Measurements from ENCODE around the gene EXOSC7. TPM values are rescaled to one million over a fixed set of nuclear protein-coding genes. Genes with fewer than 3 reads are reported as not detected.

Gene EXOSC7
- total and polyA plus RNA-seq, 4 donors: 15.5 to 27.2 (median 21.7) TPM

GRCh38 chr3:45008117-45008516, 32.1 kb downstream of the EXOSC7 start:
- no peak for TF ChIP-seq RXRA (IDR thresholded peaks at IDR 0.05)
- TF ChIP-seq JUND (IDR thresholded peaks at IDR 0.05): no peak
- no peak for TF ChIP-seq FOXA1 (IDR thresholded peaks at IDR 0.05)
- no peak for TF ChIP-seq RAD21 (IDR thresholded peaks at IDR 0.05)
- TF ChIP-seq, protein P1, sequence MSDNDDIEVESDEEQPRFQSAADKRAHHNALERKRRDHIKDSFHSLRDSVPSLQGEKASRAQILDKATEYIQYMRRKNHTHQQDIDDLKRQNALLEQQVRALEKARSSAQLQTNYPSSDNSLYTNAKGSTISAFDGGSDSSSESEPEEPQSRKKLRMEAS (IDR thresholded peaks at IDR 0.05): no peak
- TF ChIP-seq HNF4G (IDR thresholded peaks at IDR 0.05): no peak
- TF ChIP-seq EGR1 (IDR thresholded peaks at IDR 0.05; ENCODE audit: low read depth in 2 of 2): no peak
- TF ChIP-seq GABPA (IDR thresholded peaks at IDR 0.05 in 1 of 2, conservative IDR thresholded peaks at IDR 0.05 in 1 of 2): no peak
- TF ChIP-seq HNF4A (conservative IDR thresholded peaks at IDR 0.05): no peak
- TF ChIP-seq ZBTB33 (IDR thresholded peaks at IDR 0.05): no peak
- no peak for DNase-seq (ENCODE audit: low spot score)
- H3K27me3 ChIP-seq (ENCODE audit: control insufficient read depth in 4 of 4, insufficient read depth in 4 of 4, low read length in 3 of 4): no peaks in the 10 kb centered on the region
- H3K36me3 ChIP-seq (ENCODE audit: control insufficient read depth in 4 of 4, insufficient read depth in 3 of 4, low read depth in 1 of 4, low read length in 3 of 4): peaks cover 8 to 45% (median 20%) of the 10 kb centered on the region in 4 donors
- no peaks in the 10 kb centered on the region for H3K9me3 ChIP-seq (ENCODE audit: control insufficient read depth in 4 of 4, low read length in 3 of 4)
- no peak overlapping the region for H3K9ac ChIP-seq (ENCODE audit: low read depth in 1 of 2, low read length in 2 of 2)
- H3K4me1 ChIP-seq (ENCODE audit: control insufficient read depth in 4 of 4, insufficient read depth in 4 of 4, low read length in 3 of 4): peaks cover 0 to 5% (median 1%) of the 10 kb centered on the region in 4 donors
- no peak overlapping the region for H3K4me3 ChIP-seq (ENCODE audit: low read depth in 1 of 3, low read length in 3 of 3)
- 100% methylated on average over 1 of the region's 1 CpG for WGBS
- H3K27ac ChIP-seq (ENCODE audit: low read depth in 1 of 2, low read length in 2 of 2): no peak overlapping the region

DNA sequence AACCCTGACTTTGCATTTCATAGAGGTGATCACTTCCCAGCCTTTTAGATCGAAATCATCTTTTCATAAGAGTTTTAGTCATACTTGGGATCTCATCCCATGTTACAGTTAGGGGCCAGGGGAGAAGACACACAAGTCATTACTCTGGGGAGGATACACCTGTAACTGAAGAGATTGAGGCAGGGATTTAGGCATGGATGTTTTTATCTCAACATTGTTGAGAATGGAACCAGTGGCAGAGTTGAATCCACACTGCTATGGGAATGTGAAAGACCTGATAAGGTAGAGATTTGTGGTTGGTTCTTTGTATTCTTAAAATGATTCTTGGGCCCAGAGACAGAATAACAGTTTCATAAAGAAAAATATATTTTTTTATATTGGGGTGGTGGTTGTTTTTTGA, 33.8 kb downstream of the EXOSC7 start:
- H3K36me3 ChIP-seq (ENCODE audit: control insufficient read depth in 4 of 4, insufficient read depth in 3 of 4, low read depth in 1 of 4, low read length in 3 of 4): peaks cover 5 to 40% (median 17%) of the 10 kb centered on the region in 4 donors
- WGBS: 97% methylated on average over 1 of the region's 1 CpG
- peaks cover 0 to 5% (median 3%) of the 10 kb centered on the region in 4 donors for H3K4me1 ChIP-seq (ENCODE audit: control insufficient read depth in 4 of 4, insufficient read depth in 4 of 4, low read length in 3 of 4)
- no peaks in the 10 kb centered on the region for H3K9me3 ChIP-seq (ENCODE audit: control insufficient read depth in 4 of 4, low read length in 3 of 4)
- H3K9ac ChIP-seq (ENCODE audit: low read depth in 1 of 2, low read length in 2 of 2): no peak overlapping the region
- H3K4me3 ChIP-seq (ENCODE audit: low read depth in 1 of 3, low read length in 3 of 3): no peak overlapping the region
- no peak overlapping the region for H3K27ac ChIP-seq (ENCODE audit: low read depth in 1 of 2, low read length in 2 of 2)
- H3K27me3 ChIP-seq (ENCODE audit: control insufficient read depth in 4 of 4, insufficient read depth in 4 of 4, low read length in 3 of 4): no peaks in the 10 kb centered on the region
- no peak for DNase-seq (ENCODE audit: low spot score)
- no peak for TF ChIP-seq HNF4A (conservative IDR thresholded peaks at IDR 0.05)
- TF ChIP-seq YY1 (IDR thresholded peaks at IDR 0.05): no peak
- no peak for TF ChIP-seq SP1 (IDR thresholded peaks at IDR 0.05)
- no peak for TF ChIP-seq FOXA1 (IDR thresholded peaks at IDR 0.05)
- TF ChIP-seq, protein P2, sequence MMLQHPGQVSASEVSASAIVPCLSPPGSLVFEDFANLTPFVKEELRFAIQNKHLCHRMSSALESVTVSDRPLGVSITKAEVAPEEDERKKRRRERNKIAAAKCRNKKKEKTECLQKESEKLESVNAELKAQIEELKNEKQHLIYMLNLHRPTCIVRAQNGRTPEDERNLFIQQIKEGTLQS (IDR thresholded peaks at IDR 0.05): no peak

DNA sequence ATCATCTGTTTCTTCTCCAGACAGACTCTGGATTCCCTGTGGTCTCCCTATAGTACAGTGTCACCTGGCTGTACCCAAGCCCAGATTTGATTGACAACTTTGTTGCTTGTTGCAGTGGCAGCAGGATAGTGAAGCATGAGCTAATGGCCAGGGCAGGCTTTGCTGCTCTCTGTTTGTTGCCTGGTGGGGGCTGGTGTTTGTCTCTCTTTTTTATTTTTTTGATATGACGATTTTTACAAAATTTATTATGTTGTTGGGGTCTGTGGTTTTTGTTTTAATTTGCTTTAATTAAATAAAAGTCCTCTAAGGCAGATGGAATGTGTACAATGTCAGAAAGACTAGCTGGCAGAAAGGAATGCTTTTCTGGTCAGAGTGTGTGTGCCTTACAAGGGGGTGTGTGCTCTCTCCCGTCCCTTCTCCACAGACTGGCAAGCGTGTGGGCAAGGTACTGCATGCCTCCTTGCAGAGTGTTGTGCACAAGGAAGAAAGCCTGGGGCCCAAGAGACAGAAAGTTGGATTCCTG, 34.8 kb downstream of the EXOSC7 start:
- Histone ChIP-seq H3K9ac (ENCODE audit: low read depth in 1 of 2, low read length in 2 of 2) (no peak overlapping the region), H3K36me3 (ENCODE audit: control insufficient read depth in 4 of 4, insufficient read depth in 3 of 4, low read depth in 1 of 4, low read length in 3 of 4) (peaks cover 5 to 36% (median 17%) of the 10 kb centered on the region in 4 donors), H3K4me1 (ENCODE audit: control insufficient read depth in 4 of 4, insufficient read depth in 4 of 4, low read length in 3 of 4) (peaks cover 0 to 5% (median 3%) of the 10 kb centered on the region in 4 donors), H3K27me3 (ENCODE audit: control insufficient read depth in 4 of 4, insufficient read depth in 4 of 4, low read length in 3 of 4) (no peaks in the 10 kb centered on the region), H3K9me3 (ENCODE audit: control insufficient read depth in 4 of 4, low read length in 3 of 4) (no peaks in the 10 kb centered on the region), H3K4me3 (ENCODE audit: low read depth in 1 of 3, low read length in 3 of 3) (no peak overlapping the region), H3K27ac (ENCODE audit: low read depth in 1 of 2, low read length in 2 of 2) (no peak overlapping the region)
- DNase-seq (ENCODE audit: low spot score): no peak
- TF ChIP-seq, protein P1 (IDR thresholded peaks at IDR 0.05): no peak
- no peak for TF ChIP-seq CTCF (IDR thresholded peaks at IDR 0.05; ENCODE audit: low read depth, low read length, missing input control)
- TF ChIP-seq SP1 (IDR thresholded peaks at IDR 0.05): no peak
- TF ChIP-seq YY1 (IDR thresholded peaks at IDR 0.05): no peak
- TF ChIP-seq EGR1 (IDR thresholded peaks at IDR 0.05; ENCODE audit: low read depth in 2 of 2): no peak
- no peak for TF ChIP-seq FOXA2 (IDR thresholded peaks at IDR 0.05)
- TF ChIP-seq NR2F2 (IDR thresholded peaks at IDR 0.05): no peak
- TF ChIP-seq, protein P3, sequence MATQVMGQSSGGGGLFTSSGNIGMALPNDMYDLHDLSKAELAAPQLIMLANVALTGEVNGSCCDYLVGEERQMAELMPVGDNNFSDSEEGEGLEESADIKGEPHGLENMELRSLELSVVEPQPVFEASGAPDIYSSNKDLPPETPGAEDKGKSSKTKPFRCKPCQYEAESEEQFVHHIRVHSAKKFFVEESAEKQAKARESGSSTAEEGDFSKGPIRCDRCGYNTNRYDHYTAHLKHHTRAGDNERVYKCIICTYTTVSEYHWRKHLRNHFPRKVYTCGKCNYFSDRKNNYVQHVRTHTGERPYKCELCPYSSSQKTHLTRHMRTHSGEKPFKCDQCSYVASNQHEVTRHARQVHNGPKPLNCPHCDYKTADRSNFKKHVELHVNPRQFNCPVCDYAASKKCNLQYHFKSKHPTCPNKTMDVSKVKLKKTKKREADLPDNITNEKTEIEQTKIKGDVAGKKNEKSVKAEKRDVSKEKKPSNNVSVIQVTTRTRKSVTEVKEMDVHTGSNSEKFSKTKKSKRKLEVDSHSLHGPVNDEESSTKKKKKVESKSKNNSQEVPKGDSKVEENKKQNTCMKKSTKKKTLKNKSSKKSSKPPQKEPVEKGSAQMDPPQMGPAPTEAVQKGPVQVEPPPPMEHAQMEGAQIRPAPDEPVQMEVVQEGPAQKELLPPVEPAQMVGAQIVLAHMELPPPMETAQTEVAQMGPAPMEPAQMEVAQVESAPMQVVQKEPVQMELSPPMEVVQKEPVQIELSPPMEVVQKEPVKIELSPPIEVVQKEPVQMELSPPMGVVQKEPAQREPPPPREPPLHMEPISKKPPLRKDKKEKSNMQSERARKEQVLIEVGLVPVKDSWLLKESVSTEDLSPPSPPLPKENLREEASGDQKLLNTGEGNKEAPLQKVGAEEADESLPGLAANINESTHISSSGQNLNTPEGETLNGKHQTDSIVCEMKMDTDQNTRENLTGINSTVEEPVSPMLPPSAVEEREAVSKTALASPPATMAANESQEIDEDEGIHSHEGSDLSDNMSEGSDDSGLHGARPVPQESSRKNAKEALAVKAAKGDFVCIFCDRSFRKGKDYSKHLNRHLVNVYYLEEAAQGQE (IDR thresholded peaks at IDR 0.05): no peak
- TF ChIP-seq RXRA (IDR thresholded peaks at IDR 0.05): no peak
- no peak for TF ChIP-seq HNF4G (IDR thresholded peaks at IDR 0.05)
- no peak for TF ChIP-seq JUND (IDR thresholded peaks at IDR 0.05)
- 95% methylated on average over 3 of the region's 3 CpGs for WGBS

All from liver (tissue), 9 donors.